DND-41 (cell line): Measurements from ENCODE around the gene RBM44.

Experiments
- EZH2 ChIP-seq: IDR thresholded peaks from 3 replicates; pipeline ENCODE4 v1.6.1; 2012; ENCODE audit warnings: borderline replicate concordance, low read depth, mild to moderate bottlenecking, moderate library complexity, low read length, inconsistent platforms; ENCODE audit not compliant: severe bottlenecking
- TF ChIP-seq, protein P1 (sequence below): IDR thresholded peaks from 2 replicates; pipeline ENCODE4 v1.5.1; 2012; ENCODE audit warnings: borderline replicate concordance, low read length, moderate library complexity, mild to moderate bottlenecking; ENCODE audit not compliant: poor library complexity, severe bottlenecking; ENCODE audit errors: extremely low read depth

DNA sequence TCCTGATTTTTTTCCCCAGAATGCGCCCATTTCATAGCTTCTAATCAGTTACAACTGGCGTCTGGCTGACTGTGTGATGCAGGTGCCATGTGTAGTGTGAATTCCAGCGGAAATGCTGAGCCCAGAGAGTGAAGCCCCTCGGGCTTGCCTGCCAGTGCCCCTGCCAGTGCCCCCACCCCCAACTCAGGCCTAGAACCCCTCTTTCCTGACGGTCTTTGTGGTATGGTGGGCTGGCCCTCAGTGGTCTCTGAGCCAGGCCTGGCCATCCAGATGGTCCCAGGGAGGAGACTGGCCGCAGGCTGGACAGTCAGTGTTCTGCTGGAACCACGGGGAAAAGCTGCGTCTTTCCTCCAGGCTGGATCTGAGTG lies 63.9 kb downstream of the RBM44 start:
- no peak for TF ChIP-seq EZH2
- TF ChIP-seq, protein P1, sequence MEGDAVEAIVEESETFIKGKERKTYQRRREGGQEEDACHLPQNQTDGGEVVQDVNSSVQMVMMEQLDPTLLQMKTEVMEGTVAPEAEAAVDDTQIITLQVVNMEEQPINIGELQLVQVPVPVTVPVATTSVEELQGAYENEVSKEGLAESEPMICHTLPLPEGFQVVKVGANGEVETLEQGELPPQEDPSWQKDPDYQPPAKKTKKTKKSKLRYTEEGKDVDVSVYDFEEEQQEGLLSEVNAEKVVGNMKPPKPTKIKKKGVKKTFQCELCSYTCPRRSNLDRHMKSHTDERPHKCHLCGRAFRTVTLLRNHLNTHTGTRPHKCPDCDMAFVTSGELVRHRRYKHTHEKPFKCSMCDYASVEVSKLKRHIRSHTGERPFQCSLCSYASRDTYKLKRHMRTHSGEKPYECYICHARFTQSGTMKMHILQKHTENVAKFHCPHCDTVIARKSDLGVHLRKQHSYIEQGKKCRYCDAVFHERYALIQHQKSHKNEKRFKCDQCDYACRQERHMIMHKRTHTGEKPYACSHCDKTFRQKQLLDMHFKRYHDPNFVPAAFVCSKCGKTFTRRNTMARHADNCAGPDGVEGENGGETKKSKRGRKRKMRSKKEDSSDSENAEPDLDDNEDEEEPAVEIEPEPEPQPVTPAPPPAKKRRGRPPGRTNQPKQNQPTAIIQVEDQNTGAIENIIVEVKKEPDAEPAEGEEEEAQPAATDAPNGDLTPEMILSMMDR, result no peak
